Stimulated activated CD4-positive, alpha-beta T cell treated with anti-CD3 and anti-CD28 coated beads, Interleukin-15, amount 100 ng/mL, for 1 hour (primary cell): ENCODE measurements around the gene RELL2.

Experiments
- DNase-seq, 2 donors: peaks; one replicate each; pipeline ENCODE4 v3.0.0-alpha.2; 2020; ENCODE audit warnings: low read depth in 1 of 2, low spot score in 1 of 2

RELL2 gene

DNA sequence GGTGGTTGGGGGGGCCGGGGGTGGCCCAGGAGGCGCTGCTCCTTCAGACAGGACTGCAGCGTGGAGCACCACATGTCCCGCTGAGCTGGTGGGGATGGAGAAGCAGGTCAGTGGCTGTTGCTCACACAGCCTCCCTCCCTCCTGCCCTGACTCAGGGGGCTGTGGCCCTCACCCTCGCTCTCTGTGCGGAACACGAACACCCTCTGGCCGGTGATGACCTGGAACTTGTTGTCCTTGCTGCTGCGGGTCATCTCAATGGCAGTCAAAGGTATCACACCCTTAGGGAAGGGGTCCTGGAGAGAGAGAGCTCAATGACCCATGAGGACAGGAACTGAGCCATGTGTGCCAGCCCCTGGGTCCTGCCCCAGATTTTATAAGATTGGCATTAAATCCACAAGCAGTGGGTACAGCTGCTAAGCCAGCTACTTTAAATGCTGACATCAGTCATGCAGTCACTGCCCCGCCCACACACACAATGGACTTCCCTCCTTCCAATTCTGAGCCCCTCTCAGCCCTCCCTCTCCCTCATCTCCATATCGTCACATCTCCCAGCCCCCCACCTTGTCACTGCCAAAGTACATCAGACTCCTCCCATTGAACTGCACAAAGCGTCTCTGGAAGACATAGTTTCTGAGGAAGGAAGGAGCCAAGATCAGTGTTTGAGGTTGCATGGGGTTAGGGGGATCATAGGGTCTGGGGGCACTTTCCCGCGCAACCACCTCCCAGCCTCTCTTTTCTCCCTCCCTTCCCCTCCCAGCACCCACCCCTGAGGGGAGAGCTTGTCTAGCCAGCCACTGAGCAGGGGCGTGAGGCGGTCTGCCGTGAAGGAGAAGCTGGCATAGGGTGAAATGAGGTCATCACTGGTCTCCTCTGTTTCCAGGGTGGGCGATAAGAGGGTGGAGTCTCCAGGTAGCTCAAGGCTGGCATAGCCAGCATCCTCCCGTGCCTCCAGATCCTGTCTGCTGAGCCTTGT, 36.3 kb downstream of the RELL2 start:
- DNase-seq, result no peak

DNA sequence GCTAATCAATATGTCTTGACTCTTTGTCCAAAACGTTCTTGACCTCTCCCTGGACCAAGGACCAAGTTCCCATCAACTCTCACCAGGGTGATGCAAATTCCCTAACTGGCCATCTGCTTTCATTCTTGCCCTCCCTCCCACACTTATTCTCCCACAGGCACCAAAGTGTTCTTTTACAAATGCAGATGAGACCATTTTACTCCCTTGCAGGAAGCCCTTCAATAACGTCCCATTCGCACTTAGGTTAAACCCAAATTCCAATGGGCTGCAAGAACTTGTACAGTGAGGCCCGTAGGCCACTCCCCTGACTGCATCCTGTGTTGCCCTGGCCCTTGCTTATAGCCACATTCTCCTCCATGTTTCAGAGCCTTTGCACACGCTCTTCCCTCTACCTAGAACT, 38.0 kb downstream of the RELL2 start:
- no peak for DNase-seq

GRCh38 chr5:141675672-141676071, 38.9 kb downstream of the RELL2 start:
- DNase-seq, result no peak

- no peak for DNase-seq
Measured at GRCh38 chr5:141677415-141677814, 40.6 kb downstream of the RELL2 start.

GRCh38 chr5:141680178-141680577, 43.4 kb downstream of the RELL2 start:
- no peak for DNase-seq

GRCh38 chr5:141680751-141681201, 44.0 kb downstream of the RELL2 start:
- no peak for DNase-seq

GRCh38 chr5:141681295-141681694, 44.5 kb downstream of the RELL2 start:
- no peak for DNase-seq

DNA sequence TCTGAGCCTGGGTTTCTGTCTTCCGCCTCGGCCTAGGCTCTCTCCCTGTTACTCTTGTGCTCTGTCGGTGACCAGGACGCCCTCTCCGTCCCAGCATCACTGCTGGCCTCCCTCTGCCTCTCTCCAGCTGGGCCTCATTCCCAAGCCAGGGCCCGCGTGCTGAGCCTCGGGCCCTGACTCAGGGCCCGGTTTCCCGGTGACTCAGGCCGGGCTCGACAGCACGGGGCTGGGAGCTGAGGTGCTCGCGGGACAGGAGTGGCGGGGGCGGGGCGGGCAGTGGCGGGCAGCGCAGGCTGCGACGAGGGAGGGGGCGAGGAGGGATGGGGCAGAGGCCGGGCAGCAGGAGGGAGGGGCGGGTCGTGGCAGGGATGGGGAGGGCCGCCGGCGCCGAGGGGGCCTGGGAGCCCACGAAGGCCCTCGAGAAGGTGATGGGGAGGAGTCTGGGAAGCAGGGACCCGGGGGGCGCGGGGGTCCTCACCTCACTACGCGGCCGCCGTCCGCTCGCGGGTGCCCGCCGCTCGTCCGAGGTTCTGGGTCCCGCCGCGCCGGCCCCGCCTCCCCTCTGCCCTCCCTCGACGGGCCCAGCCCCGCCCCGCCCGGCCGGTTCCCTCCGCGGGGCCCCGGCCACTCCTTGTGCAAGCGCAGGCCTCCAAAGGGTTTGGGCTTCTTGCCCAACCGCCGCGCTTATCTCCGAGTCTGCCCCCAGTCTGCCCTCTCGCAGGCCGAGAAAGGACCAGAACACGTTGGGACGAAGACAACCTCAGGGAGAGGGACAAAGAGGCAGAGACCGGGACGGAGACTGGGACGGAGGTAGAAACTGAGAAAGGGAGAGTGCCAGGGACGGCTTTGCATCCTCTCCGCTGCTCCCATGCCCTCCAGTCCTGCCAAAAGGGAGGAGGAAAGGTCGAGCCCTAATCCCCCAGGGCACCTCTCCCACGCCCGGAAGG, 45.2 kb downstream of the RELL2 start, which contains the start of gene ARAP3:
Gene ARAP3 (minus strand): TSS at position 536 of the 947 bp plus-strand sequence. CDS start 1,744 bp downstream, outside the sequence.
- DNase-seq, result peak in 1 of 2 donors; percentile 12

- no peak for DNase-seq
Measured at GRCh38 chr5:141683596-141684141, 46.9 kb downstream of the RELL2 start.

GRCh38 chr5:141685591-141685990, 48.8 kb downstream of the RELL2 start:
- DNase-seq, result no peak

- DNase-seq, result no peak
Measured at GRCh38 chr5:141686648-141687416, 50.0 kb downstream of the RELL2 start.
